ENCODE results near the gene ADGRF4. TPM values are rescaled to one million over a fixed set of nuclear protein-coding genes. Genes with fewer than 3 reads are reported as not detected.

ADGRF4 gene, protein sequence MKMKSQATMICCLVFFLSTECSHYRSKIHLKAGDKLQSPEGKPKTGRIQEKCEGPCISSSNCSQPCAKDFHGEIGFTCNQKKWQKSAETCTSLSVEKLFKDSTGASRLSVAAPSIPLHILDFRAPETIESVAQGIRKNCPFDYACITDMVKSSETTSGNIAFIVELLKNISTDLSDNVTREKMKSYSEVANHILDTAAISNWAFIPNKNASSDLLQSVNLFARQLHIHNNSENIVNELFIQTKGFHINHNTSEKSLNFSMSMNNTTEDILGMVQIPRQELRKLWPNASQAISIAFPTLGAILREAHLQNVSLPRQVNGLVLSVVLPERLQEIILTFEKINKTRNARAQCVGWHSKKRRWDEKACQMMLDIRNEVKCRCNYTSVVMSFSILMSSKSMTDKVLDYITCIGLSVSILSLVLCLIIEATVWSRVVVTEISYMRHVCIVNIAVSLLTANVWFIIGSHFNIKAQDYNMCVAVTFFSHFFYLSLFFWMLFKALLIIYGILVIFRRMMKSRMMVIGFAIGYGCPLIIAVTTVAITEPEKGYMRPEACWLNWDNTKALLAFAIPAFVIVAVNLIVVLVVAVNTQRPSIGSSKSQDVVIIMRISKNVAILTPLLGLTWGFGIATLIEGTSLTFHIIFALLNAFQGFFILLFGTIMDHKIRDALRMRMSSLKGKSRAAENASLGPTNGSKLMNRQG
- total RNA-seq = 7.5 and 9.2 TPM in 2 replicates
- polyA plus RNA-seq = 4.2 and 6.6 TPM in 2 replicates

DNA sequence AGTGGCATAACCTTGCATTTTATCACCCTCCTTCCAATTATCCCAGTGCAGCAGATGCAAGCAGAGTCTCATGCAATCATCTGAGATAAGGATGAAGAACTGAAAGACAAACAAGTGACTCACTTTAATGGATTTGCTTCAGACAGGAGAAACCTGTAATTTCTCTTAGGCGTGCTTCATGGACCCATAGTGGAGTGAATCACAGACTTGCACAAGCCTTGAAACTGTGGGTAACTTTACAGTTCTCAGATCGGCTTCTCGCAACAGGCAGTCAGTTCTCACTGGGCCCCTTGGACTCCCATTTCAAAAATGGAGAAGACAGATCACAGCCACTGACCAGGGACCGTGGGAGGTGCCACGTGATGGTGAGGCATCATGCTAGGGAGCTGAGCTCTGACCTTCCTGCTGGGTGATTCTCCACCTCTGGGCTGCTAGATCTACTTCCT, at the start of gene ADGRF4:
Gene ADGRF4, plus strand, starts transcription at position 239 of the 446 bp plus-strand sequence. CDS start 8,666 bp downstream, outside the sequence.
- peak; percentile 80 for DNase-seq (ENCODE audit: low spot score)
- peak within 1 kb of the TSS; percentile 86 for H3K27ac ChIP-seq
- H3K9me2 ChIP-seq (replicated peaks; ENCODE audit: insufficient read depth) = no peaks in the 10 kb centered on the region
- peaks cover 13% of the 10 kb centered on the region for H3K4me1 ChIP-seq (ENCODE audit: insufficient read depth)
- TF ChIP-seq, protein P1, sequence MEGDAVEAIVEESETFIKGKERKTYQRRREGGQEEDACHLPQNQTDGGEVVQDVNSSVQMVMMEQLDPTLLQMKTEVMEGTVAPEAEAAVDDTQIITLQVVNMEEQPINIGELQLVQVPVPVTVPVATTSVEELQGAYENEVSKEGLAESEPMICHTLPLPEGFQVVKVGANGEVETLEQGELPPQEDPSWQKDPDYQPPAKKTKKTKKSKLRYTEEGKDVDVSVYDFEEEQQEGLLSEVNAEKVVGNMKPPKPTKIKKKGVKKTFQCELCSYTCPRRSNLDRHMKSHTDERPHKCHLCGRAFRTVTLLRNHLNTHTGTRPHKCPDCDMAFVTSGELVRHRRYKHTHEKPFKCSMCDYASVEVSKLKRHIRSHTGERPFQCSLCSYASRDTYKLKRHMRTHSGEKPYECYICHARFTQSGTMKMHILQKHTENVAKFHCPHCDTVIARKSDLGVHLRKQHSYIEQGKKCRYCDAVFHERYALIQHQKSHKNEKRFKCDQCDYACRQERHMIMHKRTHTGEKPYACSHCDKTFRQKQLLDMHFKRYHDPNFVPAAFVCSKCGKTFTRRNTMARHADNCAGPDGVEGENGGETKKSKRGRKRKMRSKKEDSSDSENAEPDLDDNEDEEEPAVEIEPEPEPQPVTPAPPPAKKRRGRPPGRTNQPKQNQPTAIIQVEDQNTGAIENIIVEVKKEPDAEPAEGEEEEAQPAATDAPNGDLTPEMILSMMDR (IDR thresholded peaks at IDR 0.05; ENCODE audit: poor library complexity) = no peak
- TF ChIP-seq EZH2 (IDR thresholded peaks at IDR 0.05; ENCODE audit: borderline replicate concordance) = no peak
- no peak for TF ChIP-seq EZH2phosphoT487 (IDR thresholded peaks at IDR 0.05; ENCODE audit: low read depth, severe bottlenecking, unreplicated experiment)
- H3K27me3 ChIP-seq = no peaks in the 10 kb centered on the region
- peak within 1 kb of the TSS; percentile 59 for H3K4me2 ChIP-seq
- H4K20me1 ChIP-seq (ENCODE audit: insufficient read depth, poor library complexity, severe bottlenecking) = no peaks in the 10 kb centered on the region
- H3K79me2 ChIP-seq = no peaks in the 10 kb centered on the region
- H3K4me3 ChIP-seq = no peak within 1 kb of the TSS
- WGBS (ENCODE audit: low lambda C conversion rate, missing lambda C conversion rate) = 45% methylated on average over 5 of the region's 5 CpGs
- no peaks in the 10 kb centered on the region for H3K9me3 ChIP-seq (ENCODE audit: low read depth)
- H3K36me3 ChIP-seq (replicated peaks; ENCODE audit: insufficient read depth, low read depth) = no peaks in the 10 kb centered on the region
- H2AFZ ChIP-seq = no peak within 1 kb of the TSS

DNA sequence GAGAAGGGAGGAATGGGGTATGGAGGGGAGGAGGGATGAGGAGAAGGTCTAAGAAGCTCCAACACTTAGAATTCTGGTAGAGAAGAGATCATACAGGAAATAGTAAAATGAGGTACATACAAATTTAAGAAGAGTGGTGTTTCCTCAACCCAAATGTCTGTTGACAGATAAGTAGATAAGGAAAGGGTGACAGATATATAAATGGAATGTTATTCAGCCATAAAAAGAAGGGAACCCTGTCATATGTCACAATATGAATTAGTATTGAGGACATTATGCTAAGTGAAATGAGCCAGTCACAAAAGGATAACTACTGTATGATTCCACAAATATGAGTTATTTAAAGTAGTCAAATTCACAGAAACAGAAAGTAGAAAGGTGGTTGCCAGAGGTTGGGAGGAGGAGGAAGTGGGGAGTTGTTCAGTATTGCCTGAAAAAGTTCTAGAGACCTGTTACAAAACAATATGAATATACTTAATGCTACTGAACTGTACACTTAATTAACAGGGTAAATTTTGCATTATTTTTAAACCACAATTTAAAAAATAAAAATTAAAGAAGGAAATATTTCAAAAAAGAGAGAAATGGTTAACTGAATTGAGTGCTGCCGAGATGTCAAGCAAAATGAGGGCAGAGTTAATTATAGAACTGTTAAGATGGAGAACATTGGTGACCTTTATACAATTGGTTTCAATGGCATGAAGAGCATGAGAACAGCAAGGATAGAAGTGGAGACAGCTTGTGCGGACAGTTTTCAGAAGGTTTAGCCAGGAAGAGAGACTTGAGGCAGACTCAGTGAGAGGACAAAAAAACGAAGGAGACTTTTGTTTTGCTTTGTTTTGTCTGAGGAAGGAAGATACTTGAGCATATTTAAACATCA, 47.6 kb upstream of the ADGRF4 start:
- H3K79me2 ChIP-seq = no peaks in the 10 kb centered on the region
- no peaks in the 10 kb centered on the region for H3K36me3 ChIP-seq (replicated peaks; ENCODE audit: insufficient read depth, low read depth)
- H3K4me3 ChIP-seq = no peak overlapping the region
- DNase-seq (ENCODE audit: low spot score) = no peak
- H3K27me3 ChIP-seq = no peaks in the 10 kb centered on the region
- H4K20me1 ChIP-seq (ENCODE audit: insufficient read depth, poor library complexity, severe bottlenecking) = no peaks in the 10 kb centered on the region
- H3K9me3 ChIP-seq (ENCODE audit: low read depth) = no peaks in the 10 kb centered on the region
- WGBS (ENCODE audit: low lambda C conversion rate, missing lambda C conversion rate) = 77% methylated on average over 3 of the region's 3 CpGs
- H3K4me2 ChIP-seq = no peak overlapping the region
- no peak overlapping the region for H2AFZ ChIP-seq
- no peak for TF ChIP-seq EZH2phosphoT487 (IDR thresholded peaks at IDR 0.05; ENCODE audit: low read depth, severe bottlenecking, unreplicated experiment)
- TF ChIP-seq EZH2 (IDR thresholded peaks at IDR 0.05; ENCODE audit: borderline replicate concordance) = no peak
- TF ChIP-seq, protein P1 (IDR thresholded peaks at IDR 0.05; ENCODE audit: poor library complexity) = no peak
- no peaks in the 10 kb centered on the region for H3K9me2 ChIP-seq (replicated peaks; ENCODE audit: insufficient read depth)
- H3K4me1 ChIP-seq (ENCODE audit: insufficient read depth) = peaks cover 6% of the 10 kb centered on the region
- no peak overlapping the region for H3K27ac ChIP-seq

DNA sequence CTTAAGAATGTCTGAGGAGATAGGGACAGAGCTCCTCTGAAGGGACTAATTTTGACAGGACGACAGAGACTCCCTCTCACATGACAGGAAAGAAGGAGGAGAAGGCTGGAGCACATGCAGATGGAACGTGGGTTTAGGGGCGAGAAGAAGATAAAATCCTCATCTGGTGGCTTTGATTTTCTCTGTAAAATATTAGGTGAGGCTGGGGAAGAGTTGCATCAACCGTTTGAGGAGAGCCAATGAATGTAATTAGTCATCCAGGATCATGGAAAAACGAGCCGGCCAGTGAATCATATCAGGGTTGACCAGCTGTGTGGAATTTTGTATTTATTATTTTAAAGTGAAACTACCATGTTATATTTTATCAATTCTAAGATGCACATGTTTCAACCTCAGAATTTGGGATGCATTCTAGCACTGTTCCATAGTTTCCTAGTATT, 46.9 kb upstream of the ADGRF4 start:
- no peaks in the 10 kb centered on the region for H3K36me3 ChIP-seq (replicated peaks; ENCODE audit: insufficient read depth, low read depth)
- H3K79me2 ChIP-seq = no peaks in the 10 kb centered on the region

More for the DNA sequence above, 46.9 kb upstream of the ADGRF4 start:
- Histone ChIP-seq H3K27me3 (no peaks in the 10 kb centered on the region), H3K4me3 (no peak overlapping the region), H3K4me1 (ENCODE audit: insufficient read depth) (peaks cover 6% of the 10 kb centered on the region), H3K27ac (no peak overlapping the region), H2AFZ (no peak overlapping the region), H3K4me2 (no peak overlapping the region), H3K9me2 (replicated peaks; ENCODE audit: insufficient read depth) (no peaks in the 10 kb centered on the region), H4K20me1 (ENCODE audit: insufficient read depth, poor library complexity, severe bottlenecking) (no peaks in the 10 kb centered on the region), H3K9me3 (ENCODE audit: low read depth) (no peaks in the 10 kb centered on the region)
- 66% methylated on average over 6 of the region's 6 CpGs for WGBS (ENCODE audit: low lambda C conversion rate, missing lambda C conversion rate)
- no peak for DNase-seq (ENCODE audit: low spot score)
- TF ChIP-seq EZH2 (IDR thresholded peaks at IDR 0.05; ENCODE audit: borderline replicate concordance) (no peak), EZH2phosphoT487 (IDR thresholded peaks at IDR 0.05; ENCODE audit: low read depth, severe bottlenecking, unreplicated experiment) (no peak)
- TF ChIP-seq, protein P1 (IDR thresholded peaks at IDR 0.05; ENCODE audit: poor library complexity) = no peak
